GM10266 (cell line): Measurements from ENCODE around the gene WNT7A.

ENCODE experiments used
- DNase-seq: peaks from one replicate; pipeline ENCODE4 v3.0.0; 2012; ENCODE audit errors: extremely low spot score
- CTCF ChIP-seq: IDR thresholded peaks from 2 replicates; pipeline ENCODE4 v1.5.1; 2012; ENCODE audit warnings: mild to moderate bottlenecking, low read depth; ENCODE audit not compliant: control insufficient read depth, insufficient read depth; ENCODE audit errors: missing control alignments

The WNT7A gene

GRCh38 chr3:13792512-13793371 is 87.1 kb downstream of the WNT7A start:
- no peak for TF ChIP-seq CTCF
- DNase-seq = no peak

- DNase-seq = no peak
- TF ChIP-seq CTCF = no peak
Observed at GRCh38 chr3:13792051-13792490, 87.8 kb downstream of the WNT7A start.

GRCh38 chr3:13791198-13792050 is 88.4 kb downstream of the WNT7A start:
- TF ChIP-seq CTCF = no peak
- DNase-seq = no peak

GRCh38 chr3:13790376-13791197 is 89.3 kb downstream of the WNT7A start:
- DNase-seq = no peak
- TF ChIP-seq CTCF = no peak

GRCh38 chr3:13788522-13789424 is 91.1 kb downstream of the WNT7A start:
- no peak for TF ChIP-seq CTCF
- no peak for DNase-seq

- TF ChIP-seq CTCF = no peak
- DNase-seq = no peak
Observed at GRCh38 chr3:13787533-13788132, 92.2 kb downstream of the WNT7A start.
